GM12874 (cell line): ENCODE results near the gene OLIG2.

Experiments
- TF ChIP-seq, protein P1 (sequence below): IDR thresholded peaks from 2 replicates; pipeline ENCODE4 v1.5.1; 2011; ENCODE audit warnings: low read depth, mild to moderate bottlenecking, control low read depth, low read length, moderate library complexity; ENCODE audit not compliant: insufficient read depth

Gene OLIG2

DNA sequence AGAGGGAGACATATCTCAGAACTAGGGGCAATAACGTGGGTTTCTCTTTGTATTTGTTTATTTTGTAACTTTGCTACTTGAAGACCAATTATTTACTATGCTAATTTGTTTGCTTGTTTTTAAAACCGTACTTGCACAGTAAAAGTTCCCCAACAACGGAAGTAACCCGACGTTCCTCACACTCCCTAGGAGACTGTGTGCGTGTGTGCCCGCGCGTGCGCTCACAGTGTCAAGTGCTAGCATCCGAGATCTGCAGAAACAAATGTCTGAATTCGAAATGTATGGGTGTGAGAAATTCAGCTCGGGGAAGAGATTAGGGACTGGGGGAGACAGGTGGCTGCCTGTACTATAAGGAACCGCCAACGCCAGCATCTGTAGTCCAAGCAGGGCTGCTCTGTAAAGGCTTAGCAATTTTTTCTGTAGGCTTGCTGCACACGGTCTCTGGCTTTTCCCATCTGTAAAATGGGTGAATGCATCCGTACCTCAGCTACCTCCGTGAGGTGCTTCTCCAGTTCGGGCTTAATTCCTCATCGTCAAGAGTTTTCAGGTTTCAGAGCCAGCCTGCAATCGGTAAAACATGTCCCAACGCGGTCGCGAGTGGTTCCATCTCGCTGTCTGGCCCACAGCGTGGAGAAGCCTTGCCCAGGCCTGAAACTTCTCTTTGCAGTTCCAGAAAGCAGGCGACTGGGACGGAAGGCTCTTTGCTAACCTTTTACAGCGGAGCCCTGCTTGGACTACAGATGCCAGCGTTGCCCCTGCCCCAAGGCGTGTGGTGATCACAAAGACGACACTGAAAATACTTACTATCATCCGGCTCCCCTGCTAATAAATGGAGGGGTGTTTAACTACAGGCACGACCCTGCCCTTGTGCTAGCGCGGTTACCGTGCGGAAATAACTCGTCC is 1.3 kb upstream of the OLIG2 start:
- TF ChIP-seq, protein P1, sequence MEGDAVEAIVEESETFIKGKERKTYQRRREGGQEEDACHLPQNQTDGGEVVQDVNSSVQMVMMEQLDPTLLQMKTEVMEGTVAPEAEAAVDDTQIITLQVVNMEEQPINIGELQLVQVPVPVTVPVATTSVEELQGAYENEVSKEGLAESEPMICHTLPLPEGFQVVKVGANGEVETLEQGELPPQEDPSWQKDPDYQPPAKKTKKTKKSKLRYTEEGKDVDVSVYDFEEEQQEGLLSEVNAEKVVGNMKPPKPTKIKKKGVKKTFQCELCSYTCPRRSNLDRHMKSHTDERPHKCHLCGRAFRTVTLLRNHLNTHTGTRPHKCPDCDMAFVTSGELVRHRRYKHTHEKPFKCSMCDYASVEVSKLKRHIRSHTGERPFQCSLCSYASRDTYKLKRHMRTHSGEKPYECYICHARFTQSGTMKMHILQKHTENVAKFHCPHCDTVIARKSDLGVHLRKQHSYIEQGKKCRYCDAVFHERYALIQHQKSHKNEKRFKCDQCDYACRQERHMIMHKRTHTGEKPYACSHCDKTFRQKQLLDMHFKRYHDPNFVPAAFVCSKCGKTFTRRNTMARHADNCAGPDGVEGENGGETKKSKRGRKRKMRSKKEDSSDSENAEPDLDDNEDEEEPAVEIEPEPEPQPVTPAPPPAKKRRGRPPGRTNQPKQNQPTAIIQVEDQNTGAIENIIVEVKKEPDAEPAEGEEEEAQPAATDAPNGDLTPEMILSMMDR, result no peak

DNA sequence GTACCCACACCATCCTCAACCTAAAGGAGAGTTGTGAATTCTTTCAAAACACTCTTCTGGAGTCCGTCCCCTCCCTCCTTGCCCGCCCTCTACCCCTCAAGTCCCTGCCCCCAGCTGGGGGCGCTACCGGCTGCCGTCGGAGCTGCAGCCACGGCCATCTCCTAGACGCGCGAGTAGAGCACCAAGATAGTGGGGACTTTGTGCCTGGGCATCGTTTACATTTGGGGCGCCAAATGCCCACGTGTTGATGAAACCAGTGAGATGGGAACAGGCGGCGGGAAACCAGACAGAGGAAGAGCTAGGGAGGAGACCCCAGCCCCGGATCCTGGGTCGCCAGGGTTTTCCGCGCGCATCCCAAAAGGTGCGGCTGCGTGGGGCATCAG is 638 bp upstream of the OLIG2 start:
- TF ChIP-seq, protein P1, result no peak

DNA sequence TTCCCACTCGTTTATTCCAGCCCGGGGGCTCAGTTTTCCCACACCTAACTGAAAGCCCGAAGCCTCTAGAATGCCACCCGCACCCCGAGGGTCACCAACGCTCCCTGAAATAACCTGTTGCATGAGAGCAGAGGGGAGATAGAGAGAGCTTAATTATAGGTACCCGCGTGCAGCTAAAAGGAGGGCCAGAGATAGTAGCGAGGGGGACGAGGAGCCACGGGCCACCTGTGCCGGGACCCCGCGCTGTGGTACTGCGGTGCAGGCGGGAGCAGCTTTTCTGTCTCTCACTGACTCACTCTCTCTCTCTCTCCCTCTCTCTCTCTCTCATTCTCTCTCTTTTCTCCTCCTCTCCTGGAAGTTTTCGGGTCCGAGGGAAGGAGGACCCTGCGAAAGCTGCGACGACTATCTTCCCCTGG is 716 bp downstream of the OLIG2 start:
- TF ChIP-seq, protein P1, result no peak

DNA sequence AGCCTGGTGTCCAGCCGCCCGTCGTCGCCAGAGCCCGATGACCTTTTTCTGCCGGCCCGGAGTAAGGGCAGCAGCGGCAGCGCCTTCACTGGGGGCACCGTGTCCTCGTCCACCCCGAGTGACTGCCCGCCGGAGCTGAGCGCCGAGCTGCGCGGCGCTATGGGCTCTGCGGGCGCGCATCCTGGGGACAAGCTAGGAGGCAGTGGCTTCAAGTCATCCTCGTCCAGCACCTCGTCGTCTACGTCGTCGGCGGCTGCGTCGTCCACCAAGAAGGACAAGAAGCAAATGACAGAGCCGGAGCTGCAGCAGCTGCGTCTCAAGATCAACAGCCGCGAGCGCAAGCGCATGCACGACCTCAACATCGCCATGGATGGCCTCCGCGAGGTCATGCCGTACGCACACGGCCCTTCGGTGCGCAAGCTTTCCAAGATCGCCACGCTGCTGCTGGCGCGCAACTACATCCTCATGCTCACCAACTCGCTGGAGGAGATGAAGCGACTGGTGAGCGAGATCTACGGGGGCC is 1.2 kb downstream of the OLIG2 start:
- TF ChIP-seq, protein P1, result no peak

DNA sequence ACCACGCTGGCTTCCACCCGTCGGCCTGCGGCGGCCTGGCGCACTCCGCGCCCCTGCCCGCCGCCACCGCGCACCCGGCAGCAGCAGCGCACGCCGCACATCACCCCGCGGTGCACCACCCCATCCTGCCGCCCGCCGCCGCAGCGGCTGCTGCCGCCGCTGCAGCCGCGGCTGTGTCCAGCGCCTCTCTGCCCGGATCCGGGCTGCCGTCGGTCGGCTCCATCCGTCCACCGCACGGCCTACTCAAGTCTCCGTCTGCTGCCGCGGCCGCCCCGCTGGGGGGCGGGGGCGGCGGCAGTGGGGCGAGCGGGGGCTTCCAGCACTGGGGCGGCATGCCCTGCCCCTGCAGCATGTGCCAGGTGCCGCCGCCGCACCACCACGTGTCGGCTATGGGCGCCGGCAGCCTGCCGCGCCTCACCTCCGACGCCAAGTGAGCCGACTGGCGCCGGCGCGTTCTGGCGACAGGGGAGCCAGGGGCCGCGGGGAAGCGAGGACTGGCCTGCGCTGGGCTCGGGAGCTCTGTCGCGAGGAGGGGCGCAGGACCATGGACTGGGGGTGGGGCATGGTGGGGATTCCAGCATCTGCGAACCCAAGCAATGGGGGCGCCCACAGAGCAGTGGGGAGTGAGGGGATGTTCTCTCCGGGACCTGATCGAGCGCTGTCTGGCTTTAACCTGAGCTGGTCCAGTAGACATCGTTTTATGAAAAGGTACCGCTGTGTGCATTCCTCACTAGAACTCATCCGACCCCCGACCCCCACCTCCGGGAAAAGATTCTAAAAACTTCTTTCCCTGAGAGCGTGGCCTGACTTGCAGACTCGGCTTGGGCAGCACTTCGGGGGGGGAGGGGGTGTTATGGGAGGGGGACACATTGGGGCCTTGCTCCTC is 1.9 kb downstream of the OLIG2 start:
- TF ChIP-seq, protein P1, result no peak

DNA sequence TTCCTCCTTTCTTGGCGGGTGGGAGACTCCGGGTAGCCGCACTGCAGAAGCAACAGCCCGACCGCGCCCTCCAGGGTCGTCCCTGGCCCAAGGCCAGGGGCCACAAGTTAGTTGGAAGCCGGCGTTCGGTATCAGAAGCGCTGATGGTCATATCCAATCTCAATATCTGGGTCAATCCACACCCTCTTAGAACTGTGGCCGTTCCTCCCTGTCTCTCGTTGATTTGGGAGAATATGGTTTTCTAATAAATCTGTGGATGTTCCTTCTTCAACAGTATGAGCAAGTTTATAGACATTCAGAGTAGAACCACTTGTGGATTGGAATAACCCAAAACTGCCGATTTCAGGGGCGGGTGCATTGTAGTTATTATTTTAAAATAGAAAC is 2.5 kb downstream of the OLIG2 start:
- TF ChIP-seq, protein P1, result no peak

DNA sequence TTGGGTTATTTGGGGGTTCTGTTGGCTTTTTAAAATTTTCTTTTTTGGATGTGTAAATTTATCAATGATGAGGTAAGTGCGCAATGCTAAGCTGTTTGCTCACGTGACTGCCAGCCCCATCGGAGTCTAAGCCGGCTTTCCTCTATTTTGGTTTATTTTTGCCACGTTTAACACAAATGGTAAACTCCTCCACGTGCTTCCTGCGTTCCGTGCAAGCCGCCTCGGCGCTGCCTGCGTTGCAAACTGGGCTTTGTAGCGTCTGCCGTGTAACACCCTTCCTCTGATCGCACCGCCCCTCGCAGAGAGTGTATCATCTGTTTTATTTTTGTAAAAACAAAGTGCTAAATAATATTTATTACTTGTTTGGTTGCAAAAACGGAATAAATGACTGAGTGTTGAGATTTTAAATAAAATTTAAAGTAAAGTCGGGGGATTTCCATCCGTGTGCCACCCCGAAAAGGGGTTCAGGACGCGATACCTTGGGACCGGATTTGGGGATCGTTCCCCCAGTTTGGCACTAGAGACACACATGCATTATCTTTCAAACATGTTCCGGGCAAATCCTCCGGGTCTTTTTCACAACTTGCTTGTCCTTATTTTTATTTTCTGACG is 3.1 kb downstream of the OLIG2 start:
- TF ChIP-seq, protein P1, result no peak
